Fibroblast of skin of abdomen (primary cell): ENCODE data around the gene AGPS.

Experiments used
- DNase-seq: peaks from one replicate; pipeline ENCODE4 v3.0.0-alpha.2; 2013

The AGPS gene

GRCh38 chr2:177530561-177530960 is 138.0 kb downstream of the AGPS start:
- DNase-seq = no peak

DNA sequence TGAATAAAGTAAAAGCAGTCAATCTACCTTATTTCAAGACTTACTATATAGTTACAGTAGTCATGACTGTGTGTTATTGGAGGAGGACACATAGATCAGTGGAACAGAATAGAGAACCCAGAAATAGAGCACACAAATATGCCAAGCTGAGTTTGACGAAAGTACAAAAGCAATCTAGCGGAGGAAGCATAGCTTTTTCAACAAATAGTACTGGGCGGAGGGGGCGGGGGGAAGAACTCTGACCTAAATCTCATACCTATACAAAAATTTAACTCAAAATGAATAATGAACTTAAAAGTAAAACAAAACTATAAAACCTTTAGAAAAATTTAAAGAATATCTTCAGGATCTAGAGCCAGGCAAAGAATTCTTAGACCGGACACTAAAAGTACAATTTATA is 139.1 kb downstream of the AGPS start:
- no peak for DNase-seq

DNA sequence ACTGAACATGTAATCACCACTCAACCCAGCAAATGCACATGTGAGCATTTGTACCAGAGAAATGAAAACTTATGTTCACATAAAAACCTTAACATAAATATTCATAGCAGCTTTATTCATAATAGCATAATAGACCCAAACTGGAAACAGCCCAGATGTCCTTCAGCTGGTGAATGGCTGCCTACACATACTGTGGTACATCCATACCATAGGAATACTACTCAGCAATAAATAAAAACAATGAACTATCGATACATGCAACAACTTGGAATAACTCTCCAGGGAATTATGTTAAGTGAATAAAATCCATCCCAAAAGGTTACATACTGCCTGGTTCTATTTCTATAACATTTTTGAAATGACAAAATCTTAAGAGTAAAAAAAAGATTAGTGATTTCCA is 140.0 kb downstream of the AGPS start:
- DNase-seq = no peak

DNA sequence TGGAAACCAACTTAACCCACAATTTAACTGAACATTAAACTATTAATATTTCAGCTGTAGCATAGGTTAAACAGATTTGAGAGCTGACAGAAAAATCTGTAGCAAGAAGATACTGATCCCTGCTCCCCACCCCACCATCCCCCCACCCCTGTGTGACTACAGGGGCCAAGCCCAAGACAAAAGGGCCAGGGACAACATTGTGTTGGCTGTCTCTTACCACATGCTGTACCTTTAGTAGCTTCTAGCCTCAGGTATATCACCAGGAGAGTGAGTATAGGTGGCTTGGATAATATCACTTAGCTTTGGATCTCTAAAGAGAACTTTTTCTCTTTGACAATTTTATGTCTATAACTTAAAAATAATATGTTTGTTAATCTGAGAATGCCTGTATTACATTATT is 140.7 kb downstream of the AGPS start:
- no peak for DNase-seq

- no peak for DNase-seq
These were observed 142.4 kb downstream of the AGPS start for GRCh38 chr2:177535000-177535399.

GRCh38 chr2:177535958-177536504 is 143.5 kb downstream of the AGPS start:
- DNase-seq = no peak

- no peak for DNase-seq
These were observed 144.6 kb downstream of the AGPS start for GRCh38 chr2:177537213-177537612.

DNA sequence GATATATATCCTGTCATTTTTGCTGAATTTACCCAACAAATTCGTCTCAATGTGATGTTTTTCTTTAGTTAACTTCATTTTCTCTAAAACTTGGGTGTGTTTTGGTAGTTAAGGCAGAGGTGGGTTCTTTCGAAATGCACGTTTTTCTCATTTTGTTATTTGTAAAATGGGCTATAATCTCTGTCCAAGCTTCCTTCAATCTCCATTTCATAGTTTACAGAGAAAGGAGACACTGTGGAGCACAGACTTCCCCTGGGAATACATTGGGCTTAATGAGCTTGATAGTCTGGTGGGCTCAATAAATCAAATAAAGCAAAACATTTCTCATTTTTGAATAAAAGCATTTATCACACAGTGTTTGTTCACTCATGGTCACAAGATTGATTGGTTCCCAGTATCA is 145.1 kb downstream of the AGPS start:
- no peak for DNase-seq

DNA sequence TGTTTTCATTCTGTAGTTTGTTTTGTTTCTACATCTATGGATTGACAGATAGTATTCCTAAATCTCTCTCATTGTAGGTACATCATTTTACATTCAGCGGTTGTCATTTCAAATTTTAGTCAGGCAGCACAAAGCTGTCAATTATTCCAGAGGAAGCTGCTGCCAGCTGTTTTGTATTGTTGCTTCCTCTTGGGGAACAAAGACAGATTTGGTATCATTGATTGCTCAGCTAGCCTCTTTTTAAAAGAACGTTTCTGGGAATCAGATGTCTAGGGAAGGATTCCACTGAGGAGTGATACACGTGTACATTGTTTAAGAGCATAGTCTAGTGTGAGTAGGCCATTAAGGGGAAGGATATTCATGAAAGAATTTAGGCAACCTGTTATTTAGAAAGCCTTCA is 145.8 kb downstream of the AGPS start:
- no peak for DNase-seq

DNA sequence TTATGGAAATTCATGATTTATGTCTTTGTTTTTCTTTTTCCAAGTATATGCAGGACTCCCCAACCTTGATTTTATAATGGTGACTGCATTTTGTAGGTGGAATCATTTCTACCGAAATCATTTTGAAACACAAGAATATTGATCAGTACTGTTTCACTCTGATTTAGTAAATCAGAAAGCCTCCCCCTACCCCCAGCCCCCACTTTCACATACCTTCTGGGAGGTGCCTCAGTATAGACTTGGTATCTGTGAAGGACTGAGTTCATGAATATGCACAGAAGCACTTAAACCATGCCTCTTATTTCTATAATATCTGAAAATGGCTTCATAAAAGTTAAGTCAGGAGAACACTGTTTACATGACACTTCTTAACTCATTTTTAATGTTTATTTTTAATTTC is 147.7 kb downstream of the AGPS start:
- no peak for DNase-seq

GRCh38 chr2:177541258-177541991 is 148.9 kb downstream of the AGPS start:
- DNase-seq = no peak

GRCh38 chr2:177542396-177542795 is 149.8 kb downstream of the AGPS start:
- no peak for DNase-seq

DNA sequence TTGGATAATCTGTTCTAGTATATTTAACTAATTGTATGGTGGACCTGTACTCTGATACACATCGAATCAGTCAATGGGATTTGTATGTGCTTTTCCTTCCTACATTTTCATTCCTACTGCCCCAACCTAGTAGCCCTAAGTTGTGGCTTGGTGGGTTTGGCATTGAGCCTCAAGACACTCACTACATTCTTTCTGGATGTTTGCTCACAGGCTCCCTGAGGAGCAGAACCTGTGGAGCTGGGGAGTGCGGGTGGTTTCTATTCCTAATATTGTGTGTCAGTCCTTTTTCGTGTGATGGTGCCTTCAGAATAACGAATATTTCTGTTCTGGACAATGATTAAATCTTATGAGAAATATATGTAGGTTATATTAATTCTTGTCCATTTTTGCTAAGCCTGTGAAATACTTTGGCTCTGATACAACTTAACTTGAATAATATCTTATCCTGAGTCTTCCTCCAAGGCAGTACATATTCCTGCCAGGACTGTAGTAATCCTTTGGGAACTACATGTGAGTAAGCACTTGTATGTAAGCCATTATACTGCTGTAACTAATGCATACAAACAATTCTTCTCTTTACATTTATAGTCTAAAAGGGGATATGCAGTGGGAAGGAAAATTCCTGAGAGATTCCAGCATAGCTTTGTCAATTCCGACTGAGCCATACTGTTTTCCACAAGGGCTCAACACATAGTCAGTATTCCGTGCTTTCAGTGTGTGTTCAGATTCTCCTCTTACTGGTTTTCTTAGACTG is 150.6 kb downstream of the AGPS start:
- peak; percentile 92 for DNase-seq

GRCh38 chr2:177545143-177545542 is 152.6 kb downstream of the AGPS start:
- no peak for DNase-seq

GRCh38 chr2:177545981-177546585 is 153.5 kb downstream of the AGPS start:
- peak; percentile 71 for DNase-seq

GRCh38 chr2:177547122-177547521 is 154.5 kb downstream of the AGPS start:
- no peak for DNase-seq

GRCh38 chr2:177547772-177548171 is 155.2 kb downstream of the AGPS start:
- DNase-seq = no peak

DNA sequence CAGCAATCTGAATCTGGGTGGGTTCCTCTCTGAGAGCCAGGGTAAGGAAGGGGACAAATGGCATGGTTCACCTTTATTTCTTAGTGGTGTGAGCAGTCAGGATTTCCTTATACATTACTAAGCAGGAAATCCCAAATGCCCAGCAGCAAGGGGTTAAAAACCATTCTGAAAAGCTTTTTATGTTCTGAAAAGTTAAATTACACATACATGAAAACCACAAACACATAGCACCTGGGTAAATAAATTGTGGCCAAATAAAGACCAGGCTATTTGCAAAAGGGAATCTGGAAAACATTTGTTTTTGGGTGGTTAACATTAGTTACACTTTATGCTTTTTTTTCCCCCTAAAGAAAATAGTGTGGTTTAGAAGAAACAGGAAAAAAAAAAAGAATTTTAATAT is 156.1 kb downstream of the AGPS start:
- DNase-seq = no peak

GRCh38 chr2:177549171-177549570 is 156.6 kb downstream of the AGPS start:
- no peak for DNase-seq

GRCh38 chr2:177550264-177551200 is 158.0 kb downstream of the AGPS start:
- DNase-seq = peak; percentile 20

DNA sequence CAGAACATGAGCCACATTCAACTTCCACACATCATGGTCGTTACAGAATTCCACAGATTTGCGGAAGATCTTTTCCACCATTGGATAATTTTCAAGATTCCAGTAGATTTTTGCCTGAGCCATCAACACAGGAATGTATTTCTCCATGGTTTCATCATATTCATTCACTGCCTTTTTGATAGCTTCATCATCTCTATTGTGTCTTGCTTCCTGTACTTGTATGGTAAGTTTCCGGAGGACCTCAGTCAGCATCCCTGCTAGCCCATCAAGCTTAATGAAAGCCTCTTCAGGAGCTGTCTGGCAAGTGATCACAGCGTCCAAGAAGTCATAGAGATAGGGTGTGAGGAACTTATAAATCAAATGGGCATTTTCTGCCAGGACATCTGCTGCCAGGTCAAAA is 158.8 kb downstream of the AGPS start:
- peak; percentile 54 for DNase-seq

DNA sequence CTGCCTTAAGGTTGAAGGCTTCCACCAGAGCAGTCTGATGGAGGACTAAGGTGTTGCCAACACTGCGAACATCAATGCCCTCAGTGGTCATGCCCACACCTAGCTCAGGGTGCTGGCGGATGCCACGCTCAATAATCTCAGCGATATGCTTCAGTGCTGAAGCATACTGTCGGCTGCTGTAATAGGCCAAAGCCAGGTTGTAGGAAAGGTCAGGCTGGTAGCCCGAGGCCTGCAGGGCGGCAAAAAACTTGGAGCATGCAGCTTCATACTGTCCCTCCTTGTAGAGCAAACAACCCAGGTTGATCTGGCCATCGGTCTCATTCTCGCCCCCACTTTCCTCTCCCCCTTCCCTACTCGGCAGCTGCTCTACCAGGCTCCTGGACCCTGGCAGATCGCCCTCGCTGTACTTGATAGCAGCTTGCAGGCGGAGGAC is 159.4 kb downstream of the AGPS start:
- DNase-seq = no peak
